Measurements from ENCODE around the gene ASPDH. TPM values are rescaled to one million over a fixed set of nuclear protein-coding genes. Genes with fewer than 3 reads are reported as not detected.
A peak's percentile ranks its signal among the peaks of the same experiment; 100 is the strongest.

The ASPDH gene
- polyA plus RNA-seq, 3 donors, result not detected

DNA sequence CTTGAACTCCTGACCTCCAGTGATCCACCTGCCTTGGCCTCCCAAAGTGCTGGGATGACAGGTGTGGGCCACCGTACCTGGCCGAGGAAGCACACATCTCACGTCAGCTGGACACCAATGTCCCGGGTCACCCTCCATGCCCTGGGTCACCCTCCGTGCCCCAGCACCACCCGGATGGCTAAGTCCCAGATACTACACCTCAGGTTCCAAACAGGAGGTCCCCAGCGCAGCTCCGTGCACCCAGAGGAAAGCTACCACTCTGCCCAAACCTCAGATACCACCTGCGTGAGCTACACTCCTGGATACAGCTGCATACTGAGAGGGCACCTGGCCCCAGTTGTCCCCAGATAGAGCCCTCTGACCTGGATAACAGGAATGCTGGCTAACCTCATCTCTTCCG lies 40.5 kb upstream of the ASPDH start:
- Histone ChIP-seq H3K9me3 (replicated peaks in 1 of 2; ENCODE audit: control insufficient read depth in 1 of 2, insufficient read depth in 1 of 2, low read length in 2 of 2) (no peaks in the 10 kb centered on the region), H3K9ac (ENCODE audit: insufficient read depth, low read length, poor library complexity, severe bottlenecking) (no peak overlapping the region), H3K36me3 (replicated peaks in 1 of 2; ENCODE audit: control insufficient read depth in 1 of 2, insufficient read depth in 2 of 2, low read length in 2 of 2) (no peaks in the 10 kb centered on the region), H2AFZ (ENCODE audit: insufficient read depth, low read depth, low read length, poor library complexity, severe bottlenecking) (no peak overlapping the region), H3K79me2 (ENCODE audit: insufficient read depth, low read length) (no peaks in the 10 kb centered on the region), H3K4me1 (ENCODE audit: control insufficient read depth in 1 of 2, insufficient read depth in 2 of 2, low read length in 2 of 2) (peaks cover 6 to 9% of the 10 kb centered on the region in 2 donors), H3K4me2 (replicated peaks; ENCODE audit: extremely low read depth, low read length, poor library complexity, severe bottlenecking) (no peak overlapping the region), H3K27me3 (ENCODE audit: control insufficient read depth in 2 of 2, insufficient read depth in 2 of 2, low read length in 2 of 2) (peaks cover 0 to 56% of the 10 kb centered on the region in 2 donors), H4K20me1 (ENCODE audit: insufficient read depth, low read length) (no peaks in the 10 kb centered on the region), H3K27ac (ENCODE audit: low read depth in 1 of 2, low read length in 2 of 2) (no peak overlapping the region), H3K4me3 (replicated peaks in 1 of 3; ENCODE audit: low read depth in 2 of 3, low read length in 3 of 3) (no peak overlapping the region)
- Mint-ChIP-seq H3K36me3 (no peaks in the 10 kb centered on the region), H3K4me1 (peaks cover 7% of the 10 kb centered on the region), H3K27me3 (ENCODE audit: low read depth in 3 of 3) (peaks cover 50 to 76% (median 66%) of the 10 kb centered on the region in 3 donors), H3K4me3 (no peak overlapping the region), H3K9me3 (peaks cover 0 to 9% (median 3%) of the 10 kb centered on the region in 7 donors), H3K27ac (no peak overlapping the region)
- DNase-seq, result no peak
- TF ChIP-seq, protein P1, sequence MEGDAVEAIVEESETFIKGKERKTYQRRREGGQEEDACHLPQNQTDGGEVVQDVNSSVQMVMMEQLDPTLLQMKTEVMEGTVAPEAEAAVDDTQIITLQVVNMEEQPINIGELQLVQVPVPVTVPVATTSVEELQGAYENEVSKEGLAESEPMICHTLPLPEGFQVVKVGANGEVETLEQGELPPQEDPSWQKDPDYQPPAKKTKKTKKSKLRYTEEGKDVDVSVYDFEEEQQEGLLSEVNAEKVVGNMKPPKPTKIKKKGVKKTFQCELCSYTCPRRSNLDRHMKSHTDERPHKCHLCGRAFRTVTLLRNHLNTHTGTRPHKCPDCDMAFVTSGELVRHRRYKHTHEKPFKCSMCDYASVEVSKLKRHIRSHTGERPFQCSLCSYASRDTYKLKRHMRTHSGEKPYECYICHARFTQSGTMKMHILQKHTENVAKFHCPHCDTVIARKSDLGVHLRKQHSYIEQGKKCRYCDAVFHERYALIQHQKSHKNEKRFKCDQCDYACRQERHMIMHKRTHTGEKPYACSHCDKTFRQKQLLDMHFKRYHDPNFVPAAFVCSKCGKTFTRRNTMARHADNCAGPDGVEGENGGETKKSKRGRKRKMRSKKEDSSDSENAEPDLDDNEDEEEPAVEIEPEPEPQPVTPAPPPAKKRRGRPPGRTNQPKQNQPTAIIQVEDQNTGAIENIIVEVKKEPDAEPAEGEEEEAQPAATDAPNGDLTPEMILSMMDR (IDR thresholded peaks at IDR 0.05), result no peak
- intact Hi-C loops (cut with micrococcal nuclease), result no loop called here
- 92% methylated on average over 10 of the region's 10 CpGs for WGBS (ENCODE audit: insufficient coverage)

DNA sequence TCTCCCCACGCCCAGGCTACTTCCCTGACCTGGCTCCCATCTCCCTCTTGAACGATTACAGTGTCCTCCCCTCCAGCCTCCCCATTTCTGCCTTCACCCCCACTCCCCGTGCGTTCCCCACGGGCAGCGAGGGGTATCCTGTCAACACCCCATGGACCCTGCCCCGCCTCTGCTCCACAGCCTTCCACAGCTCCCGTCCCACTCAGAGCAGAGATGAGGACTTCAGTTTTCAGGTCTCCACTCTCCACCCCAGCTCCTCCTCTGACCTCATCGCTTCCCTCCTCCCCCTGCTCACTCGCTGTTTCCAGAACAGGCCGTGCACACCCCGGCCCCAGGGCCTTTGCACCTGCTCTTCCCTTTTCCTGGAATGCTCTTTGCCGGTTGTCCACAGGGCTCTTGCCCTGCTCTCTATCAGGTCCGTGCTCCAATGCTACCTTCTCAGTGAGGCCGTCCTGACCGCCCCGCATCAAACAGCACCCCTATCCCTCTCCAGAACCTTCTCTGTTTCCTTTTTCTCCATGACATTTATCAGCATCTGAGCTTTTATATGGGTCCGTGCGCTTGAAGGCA lies 39.5 kb upstream of the ASPDH start:
- Histone ChIP-seq H3K4me2 (replicated peaks; ENCODE audit: extremely low read depth, low read length, poor library complexity, severe bottlenecking) (no peak overlapping the region), H3K9me3 (replicated peaks in 1 of 2; ENCODE audit: control insufficient read depth in 1 of 2, insufficient read depth in 1 of 2, low read length in 2 of 2) (no peaks in the 10 kb centered on the region), H3K4me1 (ENCODE audit: control insufficient read depth in 1 of 2, insufficient read depth in 2 of 2, low read length in 2 of 2) (peaks cover 6 to 9% of the 10 kb centered on the region in 2 donors), H2AFZ (ENCODE audit: insufficient read depth, low read depth, low read length, poor library complexity, severe bottlenecking) (no peak overlapping the region), H3K79me2 (ENCODE audit: insufficient read depth, low read length) (no peaks in the 10 kb centered on the region), H3K27me3 (ENCODE audit: control insufficient read depth in 2 of 2, insufficient read depth in 2 of 2, low read length in 2 of 2) (peaks cover 0 to 56% of the 10 kb centered on the region in 2 donors), H3K27ac (ENCODE audit: low read depth in 1 of 2, low read length in 2 of 2) (no peak overlapping the region), H4K20me1 (ENCODE audit: insufficient read depth, low read length) (no peaks in the 10 kb centered on the region), H3K9ac (ENCODE audit: insufficient read depth, low read length, poor library complexity, severe bottlenecking) (no peak overlapping the region), H3K36me3 (replicated peaks in 1 of 2; ENCODE audit: control insufficient read depth in 1 of 2, insufficient read depth in 2 of 2, low read length in 2 of 2) (no peaks in the 10 kb centered on the region), H3K4me3 (replicated peaks in 1 of 3; ENCODE audit: low read depth in 2 of 3, low read length in 3 of 3) (no peak overlapping the region)
- H3K4me1 Mint-ChIP-seq, result peaks cover 7% of the 10 kb centered on the region
- TF ChIP-seq, protein P1 (IDR thresholded peaks at IDR 0.05), result no peak
- peaks cover 51 to 70% (median 62%) of the 10 kb centered on the region in 3 donors for H3K27me3 Mint-ChIP-seq (ENCODE audit: low read depth in 3 of 3)
- H3K9me3 Mint-ChIP-seq, result peaks cover 0 to 7% (median 3%) of the 10 kb centered on the region in 7 donors
- no peak for DNase-seq
- intact Hi-C loops (cut with micrococcal nuclease), result no loop called here
- H3K27ac Mint-ChIP-seq, result peak overlapping the region in 1 of 7 donors; percentile 54
- peak overlapping the region in 1 of 2 donors; percentile 13 for H3K4me3 Mint-ChIP-seq
- 83% methylated on average over 19 of the region's 19 CpGs for WGBS (ENCODE audit: insufficient coverage)
- no peaks in the 10 kb centered on the region for H3K36me3 Mint-ChIP-seq
